GM19463 (cell line): ENCODE data around the gene HOPX.
"Not testable (repeated sequence)": the region's sequence is repeated elsewhere in the genome, so short reads cannot be mapped to it uniquely, and the experiment has no call there.

Experiments
- ATAC-seq: cut with Tn5 transposase; IDR thresholded peaks from one replicate; pipeline ENCODE4 v1.9.1; 2021; ENCODE audit warnings: mild to moderate bottlenecking, moderate library complexity; ENCODE audit not compliant: unreplicated experiment

The HOPX gene

DNA sequence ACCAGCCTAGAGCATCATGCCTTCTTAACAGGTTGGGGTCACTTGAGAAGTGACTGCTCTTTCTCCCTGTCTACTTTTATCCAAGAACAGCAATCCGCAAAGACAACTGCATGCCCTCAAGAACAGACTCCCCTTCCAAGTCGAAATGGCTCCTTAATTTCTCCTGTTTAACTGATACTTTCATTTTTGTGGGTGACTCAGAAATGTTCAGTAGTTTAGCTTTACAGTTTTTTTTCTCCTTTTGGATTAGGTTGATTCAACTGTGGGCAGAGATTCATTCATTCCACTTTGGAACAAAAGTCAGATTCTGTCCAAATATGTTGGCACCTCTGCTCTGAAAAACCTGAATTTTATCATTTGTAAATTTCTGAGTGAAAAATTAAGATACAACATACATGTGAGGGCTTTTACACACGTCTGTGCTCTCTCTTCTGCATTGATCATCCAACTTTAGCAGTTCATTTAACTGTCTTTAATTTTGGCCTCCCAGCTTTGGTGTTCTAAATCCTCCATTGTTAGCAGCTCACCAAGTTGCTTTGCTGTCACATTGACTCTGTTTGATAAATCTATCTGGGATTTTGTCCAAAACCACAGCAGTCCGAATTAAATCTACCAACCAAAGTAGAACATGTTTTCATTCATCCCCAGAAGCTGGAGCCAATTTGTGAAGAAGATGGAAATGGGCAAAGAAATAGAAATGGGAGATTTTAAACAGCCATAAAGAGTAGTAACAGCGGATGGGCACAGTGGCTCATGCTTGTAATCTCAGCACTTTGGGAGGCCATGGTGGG, 50.0 kb downstream of the HOPX start:
- ATAC-seq: no peak

GRCh38 chr4:56628592-56628991, 52.5 kb downstream of the HOPX start:
- no peak for ATAC-seq

- ATAC-seq: no peak
Observed at GRCh38 chr4:56627985-56628384, 53.1 kb downstream of the HOPX start.

GRCh38 chr4:56627375-56627774, 53.7 kb downstream of the HOPX start:
- no peak for ATAC-seq

DNA sequence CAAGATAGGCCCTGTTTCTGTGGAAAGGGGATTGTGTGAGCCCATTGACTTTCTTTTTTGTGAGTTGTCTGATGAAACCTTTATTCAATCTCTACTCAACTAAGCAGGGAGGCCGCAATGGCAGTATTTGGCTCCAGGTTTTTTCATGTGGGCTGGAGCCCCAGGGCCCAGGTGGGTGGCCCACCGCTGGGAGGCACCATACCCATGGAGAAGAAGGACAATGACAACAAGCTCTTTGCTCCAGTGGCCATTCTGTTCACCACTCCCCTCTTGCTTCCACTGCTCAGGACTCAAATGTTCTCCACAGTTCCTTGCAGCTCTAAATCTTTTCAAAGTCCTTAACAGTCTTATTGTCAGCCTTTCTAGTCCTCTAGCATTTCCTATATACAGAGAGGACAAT, 54.1 kb downstream of the HOPX start:
- ATAC-seq: no peak

GRCh38 chr4:56626420-56626819, 54.7 kb downstream of the HOPX start:
- ATAC-seq: no peak

DNA sequence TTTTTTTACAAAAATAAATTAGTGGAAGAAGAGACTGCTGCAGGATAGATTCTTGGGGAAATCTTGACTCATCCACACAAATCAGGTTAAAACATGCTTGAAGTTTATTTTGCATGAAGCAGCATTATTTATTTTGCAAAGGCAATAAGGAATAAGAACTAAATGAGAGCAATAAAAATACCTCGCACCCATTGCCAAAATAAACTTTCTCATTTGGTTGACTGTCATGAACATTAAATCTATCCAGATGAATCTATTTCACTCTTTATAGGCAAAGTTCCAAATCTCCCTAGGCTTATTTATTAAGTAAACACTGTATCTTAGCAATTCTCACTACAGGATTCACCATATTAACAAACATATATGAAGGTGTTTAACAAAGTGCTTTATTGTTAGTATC, 58.9 kb downstream of the HOPX start:
- no peak for ATAC-seq

DNA sequence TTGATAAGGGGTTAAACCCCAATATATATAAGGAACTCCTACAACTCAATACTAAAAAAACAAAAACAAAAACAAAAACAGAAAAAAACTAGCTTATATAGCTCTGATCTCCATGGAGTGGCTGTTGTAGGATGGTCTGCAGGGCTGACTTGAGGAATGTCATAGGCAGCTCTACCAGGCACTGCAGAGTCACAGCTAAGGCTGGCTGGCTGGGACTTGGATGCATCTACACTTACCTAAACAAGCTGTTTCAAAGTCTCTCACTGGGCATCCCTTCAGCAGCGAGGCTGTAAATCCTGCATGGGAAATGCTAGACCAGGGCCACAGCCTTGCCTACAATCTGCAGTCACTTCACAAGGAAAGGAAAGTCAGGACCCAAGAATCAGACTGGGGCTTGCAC, 61.3 kb downstream of the HOPX start:
- ATAC-seq: no peak

- no peak for ATAC-seq
Observed at GRCh38 chr4:56619160-56619559, 61.9 kb downstream of the HOPX start.

- no peak for ATAC-seq
Observed at GRCh38 chr4:56618734-56619133, 62.4 kb downstream of the HOPX start.

GRCh38 chr4:56613101-56613862, 67.8 kb downstream of the HOPX start:
- ATAC-seq: no peak

GRCh38 chr4:56612282-56612681, 68.8 kb downstream of the HOPX start:
- ATAC-seq: no peak

DNA sequence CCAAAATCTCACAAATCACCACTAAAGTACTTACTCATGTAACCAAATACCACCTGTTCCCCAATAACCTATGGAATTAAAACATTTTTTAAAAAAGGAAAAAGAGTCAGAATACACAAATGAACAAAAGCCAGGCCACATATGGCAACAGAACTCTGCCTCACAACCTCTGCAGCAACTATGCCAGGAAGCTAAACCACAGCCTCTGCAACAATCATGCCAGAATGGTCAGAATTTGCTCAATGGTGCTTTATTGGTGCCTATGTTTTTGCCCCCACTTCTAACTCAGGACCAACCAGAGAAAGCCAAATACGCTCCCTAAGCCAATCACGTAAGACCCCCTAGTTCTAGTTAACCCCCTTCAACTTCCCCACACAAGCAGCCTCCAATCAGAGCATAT, 69.6 kb downstream of the HOPX start:
- ATAC-seq: no peak

DNA sequence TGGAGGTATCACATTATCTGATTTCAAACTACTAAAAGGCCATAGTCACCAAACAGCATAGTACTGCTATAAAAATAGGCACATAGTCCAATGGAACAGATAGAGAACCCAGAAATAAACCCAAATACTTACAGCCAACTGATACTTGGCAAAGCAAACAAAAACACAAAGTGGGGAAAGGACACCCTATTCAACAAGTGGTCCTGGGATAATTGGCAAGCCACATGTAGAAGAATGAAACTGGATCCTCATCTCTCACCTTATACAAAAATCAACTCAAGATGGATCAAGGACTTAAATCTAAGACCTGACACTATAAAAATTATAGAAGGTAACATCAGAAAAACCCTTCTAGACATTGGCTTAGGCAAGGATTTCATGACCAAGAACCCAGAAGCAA, 70.9 kb downstream of the HOPX start:
- ATAC-seq: not testable (repeated sequence)

DNA sequence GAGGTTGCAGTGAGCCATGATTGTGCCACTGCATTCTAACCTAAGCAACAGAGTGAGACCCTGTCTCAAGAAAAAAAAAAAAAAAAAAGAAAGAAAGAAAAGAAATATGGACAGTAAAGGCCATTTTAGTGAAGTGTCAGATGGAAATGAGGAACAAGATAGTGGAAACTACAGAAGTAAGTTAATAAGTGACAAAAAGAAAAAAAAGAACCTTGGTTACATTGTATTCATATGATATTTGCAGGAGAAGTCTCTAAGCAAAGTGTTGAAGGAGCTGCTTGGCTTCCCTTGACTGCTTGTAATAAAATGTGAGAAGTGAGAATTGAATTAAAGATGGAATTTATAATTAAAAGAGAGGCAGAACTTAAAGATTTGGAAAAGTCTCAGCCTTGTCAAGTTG, 73.2 kb downstream of the HOPX start:
- no peak for ATAC-seq

GRCh38 chr4:56606385-56606784, 74.7 kb downstream of the HOPX start:
- ATAC-seq: no peak

GRCh38 chr4:56605464-56605863, 75.6 kb downstream of the HOPX start:
- not testable (repeated sequence) for ATAC-seq

GRCh38 chr4:56603297-56603696, 77.8 kb downstream of the HOPX start:
- no peak for ATAC-seq
